ENCODE measurements around the gene SARS1. TPM values are rescaled to one million over a fixed set of nuclear protein-coding genes. Genes with fewer than 3 reads are reported as not detected.

Gene SARS1
- total and polyA plus RNA-seq, 7 experiments from 2014 or later: 110 to 179 (median 135) TPM

- Mint-ChIP-seq H3K27ac (peak overlapping the region in 2 of 9 donors; percentile 22 to 48), H3K9me3 (peaks cover 0 to 1% (median 0%) of the 10 kb centered on the region in 11 donors), H3K4me3 (no peak overlapping the region), H3K27me3 (peaks cover 0 to 23% (median 8%) of the 10 kb centered on the region in 5 donors), H3K4me1 (peaks cover 8 to 27% (median 17%) of the 10 kb centered on the region in 7 donors), H3K36me3 (no peaks in the 10 kb centered on the region)
- no peak for DNase-seq
- CTCF ChIA-PET: no interaction called here
- intact Hi-C loops (cut with micrococcal nuclease): no loop called here
- Histone ChIP-seq H3K27me3 (ENCODE audit: control insufficient read depth in 2 of 2, insufficient read depth in 2 of 2, low read length in 2 of 2) (no peaks in the 10 kb centered on the region), H3K4me1 (ENCODE audit: control insufficient read depth in 2 of 2, insufficient read depth in 2 of 2, low read length in 2 of 2) (peaks cover 5 to 12% of the 10 kb centered on the region in 2 donors), H3K4me3 (ENCODE audit: low read length) (no peak overlapping the region), H3K27ac (ENCODE audit: low read depth, low read length) (no peak overlapping the region), H3K36me3 (ENCODE audit: control insufficient read depth in 2 of 3, insufficient read depth in 3 of 3, low read length in 3 of 3) (peaks cover 0 to 13% (median 0%) of the 10 kb centered on the region in 3 experiments), H3K9me3 (ENCODE audit: control insufficient read depth in 2 of 3, low read length in 3 of 3) (no peaks in the 10 kb centered on the region)
- ATAC-seq: no peak
- POLR2A ChIA-PET: no interaction called here
Measured at GRCh38 chr1:109243221-109243620, 29.5 kb downstream of the SARS1 start.

- peak overlapping the region in 1 of 9 donors; percentile 42 for H3K27ac Mint-ChIP-seq
- no peak overlapping the region for H3K4me3 Mint-ChIP-seq
- POLR2A ChIA-PET: no interaction called here
- intact Hi-C loops (cut with micrococcal nuclease): no loop called here
- ATAC-seq (no peak), DNase-seq (no peak)
- peaks cover 9 to 17% of the 10 kb centered on the region in 2 donors for H3K4me1 ChIP-seq (ENCODE audit: control insufficient read depth in 2 of 2, insufficient read depth in 2 of 2, low read length in 2 of 2)
- H3K27me3 Mint-ChIP-seq: peaks cover 0 to 23% (median 8%) of the 10 kb centered on the region in 5 donors
- H3K9me3 ChIP-seq (ENCODE audit: control insufficient read depth in 2 of 3, low read length in 3 of 3): no peaks in the 10 kb centered on the region
- CTCF ChIA-PET: no interaction called here
- no peaks in the 10 kb centered on the region for H3K27me3 ChIP-seq (ENCODE audit: control insufficient read depth in 2 of 2, insufficient read depth in 2 of 2, low read length in 2 of 2)
- peaks cover 10 to 28% (median 18%) of the 10 kb centered on the region in 7 donors for H3K4me1 Mint-ChIP-seq
- H3K36me3 ChIP-seq (ENCODE audit: control insufficient read depth in 2 of 3, insufficient read depth in 3 of 3, low read length in 3 of 3): peaks cover 0 to 6% (median 0%) of the 10 kb centered on the region in 3 experiments
- H3K27ac ChIP-seq (ENCODE audit: low read depth, low read length): no peak overlapping the region
- peaks cover 0 to 1% (median 0%) of the 10 kb centered on the region in 11 donors for H3K9me3 Mint-ChIP-seq
- H3K36me3 Mint-ChIP-seq: no peaks in the 10 kb centered on the region
- no peak overlapping the region for H3K4me3 ChIP-seq (ENCODE audit: low read length)
Measured at GRCh38 chr1:109243860-109244552, 30.3 kb downstream of the SARS1 start.

GRCh38 chr1:109246141-109246551 lies 32.4 kb downstream of the SARS1 start:
- Histone ChIP-seq H3K9me3 (ENCODE audit: control insufficient read depth in 2 of 3, low read length in 3 of 3) (no peaks in the 10 kb centered on the region), H3K4me1 (ENCODE audit: control insufficient read depth in 2 of 2, insufficient read depth in 2 of 2, low read length in 2 of 2) (peaks cover 16 to 27% of the 10 kb centered on the region in 2 donors), H3K4me3 (ENCODE audit: low read length) (no peak overlapping the region), H3K36me3 (ENCODE audit: control insufficient read depth in 2 of 3, insufficient read depth in 3 of 3, low read length in 3 of 3) (no peaks in the 10 kb centered on the region), H3K27me3 (ENCODE audit: control insufficient read depth in 2 of 2, insufficient read depth in 2 of 2, low read length in 2 of 2) (no peaks in the 10 kb centered on the region), H3K27ac (ENCODE audit: low read depth, low read length) (no peak overlapping the region)
- ChIA-PET POLR2A (interaction anchor here (0.6 kb wide), 1 partner anchor 13 kb away, joined by 5 read pairs; no protein-coding TSS in a partner anchor), CTCF (interaction anchor here (0.6 to 0.7 kb wide), 2 partner anchors 18 to 19 kb away, joined by 3 to 5 read pairs; no protein-coding TSS in a partner anchor)
- Mint-ChIP-seq H3K36me3 (no peaks in the 10 kb centered on the region), H3K4me1 (peaks cover 10 to 32% (median 21%) of the 10 kb centered on the region in 7 donors), H3K27me3 (peaks cover 0 to 32% (median 8%) of the 10 kb centered on the region in 5 donors), H3K27ac (no peak overlapping the region), H3K4me3 (no peak overlapping the region), H3K9me3 (peaks cover 0 to 1% (median 0%) of the 10 kb centered on the region in 11 donors)
- DNase-seq (no peak), ATAC-seq (no peak)
- intact Hi-C loops (cut with micrococcal nuclease): no loop called here

GRCh38 chr1:109247401-109248365 lies 34.0 kb downstream of the SARS1 start:
- Histone ChIP-seq H3K27ac (ENCODE audit: low read depth, low read length) (no peak overlapping the region), H3K4me3 (ENCODE audit: low read length) (no peak overlapping the region), H3K4me1 (ENCODE audit: control insufficient read depth in 2 of 2, insufficient read depth in 2 of 2, low read length in 2 of 2) (peaks cover 11 to 15% of the 10 kb centered on the region in 2 donors), H3K27me3 (ENCODE audit: control insufficient read depth in 2 of 2, insufficient read depth in 2 of 2, low read length in 2 of 2) (no peaks in the 10 kb centered on the region), H3K36me3 (ENCODE audit: control insufficient read depth in 2 of 3, insufficient read depth in 3 of 3, low read length in 3 of 3) (no peaks in the 10 kb centered on the region), H3K9me3 (ENCODE audit: control insufficient read depth in 2 of 3, low read length in 3 of 3) (no peaks in the 10 kb centered on the region)
- H3K4me3 Mint-ChIP-seq: peak overlapping the region in 1 of 10 donors; percentile 34
- peaks cover 0 to 1% (median 0%) of the 10 kb centered on the region in 11 donors for H3K9me3 Mint-ChIP-seq
- peaks cover under 1 to 21% (median 16%) of the 10 kb centered on the region in 7 donors for H3K4me1 Mint-ChIP-seq
- ChIA-PET CTCF (interaction anchor here (1.2 kb wide), 1 partner anchor 736 kb away, joined by 3 read pairs; the partner anchor contains the start of gene AHCYL1), POLR2A (interaction anchor here (0.7 kb wide), 1 partner anchor 13 kb away, joined by 3 read pairs; no protein-coding TSS in a partner anchor)
- intact Hi-C loops (cut with micrococcal nuclease): no loop called here
- H3K36me3 Mint-ChIP-seq: no peaks in the 10 kb centered on the region
- ATAC-seq (no peak), DNase-seq (no peak)
- no peak overlapping the region for H3K27ac Mint-ChIP-seq
- peaks cover 0 to 25% (median 8%) of the 10 kb centered on the region in 5 donors for H3K27me3 Mint-ChIP-seq

- H3K4me1 Mint-ChIP-seq: peaks cover under 1 to 19% (median 12%) of the 10 kb centered on the region in 7 donors
- no peak overlapping the region for H3K27ac Mint-ChIP-seq
- ChIA-PET CTCF (interaction anchor here (0.5 to 1.2 kb wide), 2 partner anchors 736 to 1932 kb away, joined by 3 read pairs; partner anchors contain the start of gene AHCYL1), POLR2A (no interaction called here)
- DNase-seq: no peak
- H3K36me3 ChIP-seq (ENCODE audit: control insufficient read depth in 2 of 3, insufficient read depth in 3 of 3, low read length in 3 of 3): no peaks in the 10 kb centered on the region
- H3K4me1 ChIP-seq (ENCODE audit: control insufficient read depth in 2 of 2, insufficient read depth in 2 of 2, low read length in 2 of 2): peaks cover 11 to 15% of the 10 kb centered on the region in 2 donors
- H3K27me3 ChIP-seq (ENCODE audit: control insufficient read depth in 2 of 2, insufficient read depth in 2 of 2, low read length in 2 of 2): no peaks in the 10 kb centered on the region
- H3K9me3 ChIP-seq (ENCODE audit: control insufficient read depth in 2 of 3, low read length in 3 of 3): no peaks in the 10 kb centered on the region
- no peak for ATAC-seq
- peaks cover 0 to 1% (median 0%) of the 10 kb centered on the region in 11 donors for H3K9me3 Mint-ChIP-seq
- no peak overlapping the region for H3K27ac ChIP-seq (ENCODE audit: low read depth, low read length)
- intact Hi-C loops (cut with micrococcal nuclease): no loop called here
- peaks cover 0 to 24% (median 8%) of the 10 kb centered on the region in 5 donors for H3K27me3 Mint-ChIP-seq
- peak overlapping the region in 2 of 10 donors; percentile 34 to 79 for H3K4me3 Mint-ChIP-seq
- H3K36me3 Mint-ChIP-seq: no peaks in the 10 kb centered on the region
- no peak overlapping the region for H3K4me3 ChIP-seq (ENCODE audit: low read length)
Measured at GRCh38 chr1:109248444-109248796, 34.7 kb downstream of the SARS1 start.
